Measurements from ENCODE around the gene SGPL1. TPM values are rescaled to one million over a fixed set of nuclear protein-coding genes. Genes with fewer than 3 reads are reported as not detected.

Gene SGPL1
- total RNA-seq, 4 donors from 2014 or later: 24.9 to 65.4 (median 61.3) TPM

- H3K9me3 ChIP-seq: no peaks in the 10 kb centered on the region
- no peaks in the 10 kb centered on the region for H3K27me3 ChIP-seq
- intact Hi-C loops (cut with DNase I; ENCODE audit: low total_unique reads): no loop called here
- no peaks in the 10 kb centered on the region for H3K4me1 ChIP-seq
- DNase-seq: no peak
- no peak overlapping the region for H3K27ac ChIP-seq
- no peak for TF ChIP-seq CTCF (IDR thresholded peaks at IDR 0.05)
- no peak for TF ChIP-seq POLR2AphosphoS5 (IDR thresholded peaks at IDR 0.05)
- no peak for TF ChIP-seq EP300 (IDR thresholded peaks at IDR 0.05; ENCODE audit: low read depth)
- no peak for TF ChIP-seq POLR2A (IDR thresholded peaks at IDR 0.05)
- 82% methylated on average over 2 of the region's 5 CpGs; no CpG with 5 or more reads in 1 of the 2 donors for WGBS, 2 donors (ENCODE audit: low coverage in 1 of 2)
- no peak overlapping the region for H3K4me3 ChIP-seq
- in situ Hi-C loops (cut with MboI; ENCODE audit: low pct_ligation_motif_present in 1 of 4, low pct_unique_long_range_greater_than_20kb in 1 of 4, low sequenced_read_pairs in 3 of 4): no loop called here
- no peaks in the 10 kb centered on the region for H3K36me3 ChIP-seq
Observed at GRCh38 chr10:70915206-70915605, 99.5 kb downstream of the SGPL1 start.

DNA sequence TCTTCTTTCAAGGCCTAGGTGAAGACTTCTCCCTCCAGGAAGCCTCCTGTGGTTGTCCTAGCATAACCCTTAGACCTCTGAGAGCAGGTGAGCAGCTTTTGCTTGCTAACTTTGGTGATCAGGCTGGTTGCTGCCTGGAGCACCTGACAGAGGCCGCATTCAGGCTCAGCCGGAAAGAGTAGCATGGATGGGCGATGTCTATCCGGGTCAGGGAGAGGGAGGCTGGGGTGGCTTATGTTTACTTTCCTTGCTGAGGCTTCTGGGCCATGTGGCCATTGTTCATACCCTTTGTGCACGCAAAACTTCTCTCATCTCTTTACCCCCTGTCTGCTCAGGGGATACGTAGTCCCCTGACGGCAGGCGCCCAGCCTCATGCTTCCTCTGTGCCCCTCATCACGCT, 100.1 kb downstream of the SGPL1 start:
- no peaks in the 10 kb centered on the region for H3K9me3 ChIP-seq
- intact Hi-C loops (cut with DNase I; ENCODE audit: low total_unique reads) (no loop called here), in situ Hi-C loops (cut with MboI; ENCODE audit: low pct_ligation_motif_present in 1 of 4, low pct_unique_long_range_greater_than_20kb in 1 of 4, low sequenced_read_pairs in 3 of 4) (no loop called here)
- 92% methylated on average over 9 of the region's 9 CpGs; no CpG with 5 or more reads in 1 of the 2 donors for WGBS, 2 donors (ENCODE audit: low coverage in 1 of 2)
- no peak for DNase-seq
- no peaks in the 10 kb centered on the region for H3K4me1 ChIP-seq
- H3K27ac ChIP-seq: no peak overlapping the region
- no peaks in the 10 kb centered on the region for H3K36me3 ChIP-seq
- H3K4me3 ChIP-seq: no peak overlapping the region
- H3K27me3 ChIP-seq: no peaks in the 10 kb centered on the region
- TF ChIP-seq EP300 (IDR thresholded peaks at IDR 0.05; ENCODE audit: low read depth) (no peak), CTCF (IDR thresholded peaks at IDR 0.05) (no peak), POLR2AphosphoS5 (IDR thresholded peaks at IDR 0.05) (no peak), POLR2A (IDR thresholded peaks at IDR 0.05) (no peak)

DNA sequence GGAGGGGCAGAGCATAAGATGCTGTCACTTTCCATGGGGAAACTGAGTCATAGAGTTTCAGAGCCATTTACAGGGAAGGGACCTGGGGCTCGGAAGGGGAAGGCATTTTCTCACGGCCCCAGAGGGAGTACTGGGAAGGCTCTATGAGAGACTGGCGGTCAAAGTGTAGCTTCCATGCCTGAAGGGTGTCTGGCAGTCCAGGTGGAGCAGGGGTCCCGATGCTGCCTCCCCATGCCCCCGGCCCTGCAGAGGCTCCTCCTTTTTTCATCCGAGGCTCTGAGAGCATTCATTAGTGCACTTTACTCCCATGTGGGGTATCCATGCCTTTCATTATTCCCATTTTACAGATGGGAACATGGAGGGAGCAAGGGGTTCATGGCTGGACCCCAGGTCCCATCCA, 100.5 kb downstream of the SGPL1 start:
- H3K4me3 ChIP-seq: no peak overlapping the region
- H3K9me3 ChIP-seq: no peaks in the 10 kb centered on the region
- peaks cover 2% of the 10 kb centered on the region for H3K27me3 ChIP-seq
- H3K4me1 ChIP-seq: no peaks in the 10 kb centered on the region
- 84% methylated on average over 6 of the region's 6 CpGs; no CpG with 5 or more reads in 1 of the 2 donors for WGBS, 2 donors (ENCODE audit: low coverage in 1 of 2)
- H3K27ac ChIP-seq: no peak overlapping the region
- intact Hi-C loops (cut with DNase I; ENCODE audit: low total_unique reads) (no loop called here), in situ Hi-C loops (cut with MboI; ENCODE audit: low pct_ligation_motif_present in 1 of 4, low pct_unique_long_range_greater_than_20kb in 1 of 4, low sequenced_read_pairs in 3 of 4) (no loop called here)
- no peak for DNase-seq
- no peaks in the 10 kb centered on the region for H3K36me3 ChIP-seq
- TF ChIP-seq CTCF (IDR thresholded peaks at IDR 0.05) (no peak), POLR2A (IDR thresholded peaks at IDR 0.05) (no peak), EP300 (IDR thresholded peaks at IDR 0.05; ENCODE audit: low read depth) (no peak), POLR2AphosphoS5 (IDR thresholded peaks at IDR 0.05) (no peak)

- 40 to 68% methylated on average over 1 to 5 of the region's 5 CpGs for WGBS, 2 donors (ENCODE audit: low coverage in 1 of 2)
- Histone ChIP-seq H3K4me1 (no peaks in the 10 kb centered on the region), H3K27ac (no peak overlapping the region), H3K4me3 (no peak overlapping the region), H3K36me3 (no peaks in the 10 kb centered on the region), H3K27me3 (peaks cover 7% of the 10 kb centered on the region), H3K9me3 (no peaks in the 10 kb centered on the region)
- in situ Hi-C loops (cut with MboI; ENCODE audit: low pct_ligation_motif_present in 1 of 4, low pct_unique_long_range_greater_than_20kb in 1 of 4, low sequenced_read_pairs in 3 of 4) (no loop called here), intact Hi-C loops (cut with DNase I; ENCODE audit: low total_unique reads) (no loop called here)
- TF ChIP-seq CTCF (IDR thresholded peaks at IDR 0.05): no peak
- TF ChIP-seq EP300 (IDR thresholded peaks at IDR 0.05; ENCODE audit: low read depth): no peak
- no peak for TF ChIP-seq POLR2A (IDR thresholded peaks at IDR 0.05)
- no peak for TF ChIP-seq POLR2AphosphoS5 (IDR thresholded peaks at IDR 0.05)
- no peak for DNase-seq
Observed at GRCh38 chr10:70917226-70917625, 101.5 kb downstream of the SGPL1 start.
